MM.1S (cell line): ENCODE data around the gene BOC.

Experiments
- DNase-seq: peaks from one replicate; pipeline ENCODE4 v3.0.0-alpha.2; 2015
- H2AFZ ChIP-seq: fragments of 300-600 bp; sonication (generic); 2 replicates; pipeline ENCODE4 v1.6.0; 2016; ENCODE audit warnings: antibody characterized with exemption, low read length
- H3F3A ChIP-seq: fragments of 300-600 bp; sonication (generic); 2 replicates; pipeline ENCODE4 v1.6.1; 2016; ENCODE audit warnings: mild to moderate bottlenecking, antibody characterized with exemption, low read length, moderate library complexity, mixed read lengths; ENCODE audit not compliant: insufficient read depth
- H3K27ac ChIP-seq: fragments of 300-600 bp; sonication (generic); 2 replicates; pipeline ENCODE4 v1.5.1; 2016; ENCODE audit warnings: mild to moderate bottlenecking, low read length
- H3K27me3 ChIP-seq: fragments of 300-600 bp; sonication (generic); replicated peaks from 2 replicates; pipeline ENCODE4 v1.6.0; 2016; ENCODE audit warnings: low read length; ENCODE audit not compliant: insufficient read depth
- H3K36me3 ChIP-seq: fragments of 300-600 bp; sonication (generic); replicated peaks from 2 replicates; pipeline ENCODE4 v1.6.1; 2016; ENCODE audit warnings: mild to moderate bottlenecking, low read length, mixed read lengths; ENCODE audit not compliant: insufficient read depth
- H3K4me1 ChIP-seq: fragments of 300-600 bp; sonication (generic); 2 replicates; pipeline ENCODE4 v1.6.1; 2016; ENCODE audit warnings: low read length, mixed read lengths
- H3K4me2 ChIP-seq: fragments of 300-600 bp; sonication (generic); 2 replicates; pipeline ENCODE4 v1.6.0; 2016; ENCODE audit warnings: low read depth, low read length
- H3K4me3 ChIP-seq: fragments of 300-600 bp; sonication (generic); 2 replicates; pipeline ENCODE4 v1.5.1; 2016; ENCODE audit warnings: low read length, mixed read lengths
- H3K79me2 ChIP-seq: fragments of 300-600 bp; sonication (generic); 2 replicates; pipeline ENCODE4 v1.6.1; 2016; ENCODE audit warnings: mixed run types, low read length, mixed read lengths
- H3K9ac ChIP-seq: fragments of 300-600 bp; sonication (generic); 2 replicates; pipeline ENCODE4 v1.6.1; 2016; ENCODE audit warnings: low read length, mixed read lengths
- H3K9me2 ChIP-seq: fragments of 300-600 bp; sonication (generic); replicated peaks from 2 replicates; pipeline ENCODE4 v1.6.1; 2016; ENCODE audit warnings: mild to moderate bottlenecking, low read length, mixed read lengths; ENCODE audit not compliant: insufficient read depth
- H3K9me3 ChIP-seq: fragments of 300-600 bp; sonication (generic); replicated peaks from 2 replicates; pipeline ENCODE4 v1.6.1; 2016; ENCODE audit warnings: mild to moderate bottlenecking, low read length, mixed read lengths; ENCODE audit not compliant: insufficient read depth
- H4K20me1 ChIP-seq: fragments of 300-600 bp; sonication (generic); 2 replicates; pipeline ENCODE4 v1.6.1; 2016; ENCODE audit warnings: mild to moderate bottlenecking, low read length, moderate library complexity, mixed read lengths; ENCODE audit not compliant: insufficient read depth
- EZH2 ChIP-seq: fragments of 300-600 bp; sonication (generic); optimal IDR thresholded peaks from 2 replicates; pipeline ENCODE3; 2017; ENCODE audit warnings: low read depth, mild to moderate bottlenecking, antibody characterized with exemption, low read length, mixed read lengths
- EZH2phosphoT487 ChIP-seq: fragments of 300-600 bp; sonication (generic); IDR thresholded peaks from 2 replicates; pipeline ENCODE4 v1.6.1; 2018; ENCODE audit warnings: antibody characterized with exemption, low read length
- TF ChIP-seq, protein P1 (sequence below): fragments of 300-600 bp; sonication (generic); IDR thresholded peaks from 2 replicates; pipeline ENCODE4 v1.5.1; 2016; ENCODE audit warnings: antibody characterized with exemption, low read length, mixed read lengths

Gene BOC

DNA sequence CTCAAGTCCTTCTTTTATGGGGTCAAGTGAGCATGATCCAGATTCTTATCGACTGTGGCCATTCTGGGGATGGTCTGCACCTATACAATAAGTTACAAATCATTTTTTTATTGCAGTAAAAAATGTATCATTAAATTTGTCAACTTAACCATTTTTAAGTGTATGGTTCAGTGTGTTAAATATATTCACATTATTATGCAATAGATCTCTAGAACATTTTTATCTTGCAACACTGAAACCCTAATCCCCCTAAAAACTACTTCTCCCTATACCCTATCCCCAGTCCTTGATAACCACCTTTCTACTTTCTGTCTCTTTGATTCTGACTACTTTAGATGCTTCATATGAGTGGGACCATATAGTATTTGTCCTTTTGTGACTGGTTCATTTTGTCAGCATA is 10.4 kb upstream of the BOC start:
- H3K9ac ChIP-seq: no peak overlapping the region
- H3K9me3 ChIP-seq: no peaks in the 10 kb centered on the region
- no peaks in the 10 kb centered on the region for H3K9me2 ChIP-seq
- no peak overlapping the region for H3K27ac ChIP-seq
- no peaks in the 10 kb centered on the region for H3K36me3 ChIP-seq
- DNase-seq: no peak
- H3K4me2 ChIP-seq: no peak overlapping the region
- no peaks in the 10 kb centered on the region for H3K27me3 ChIP-seq
- H2AFZ ChIP-seq: no peak overlapping the region
- TF ChIP-seq EZH2phosphoT487: no peak
- TF ChIP-seq EZH2: no peak
- TF ChIP-seq, protein P1, sequence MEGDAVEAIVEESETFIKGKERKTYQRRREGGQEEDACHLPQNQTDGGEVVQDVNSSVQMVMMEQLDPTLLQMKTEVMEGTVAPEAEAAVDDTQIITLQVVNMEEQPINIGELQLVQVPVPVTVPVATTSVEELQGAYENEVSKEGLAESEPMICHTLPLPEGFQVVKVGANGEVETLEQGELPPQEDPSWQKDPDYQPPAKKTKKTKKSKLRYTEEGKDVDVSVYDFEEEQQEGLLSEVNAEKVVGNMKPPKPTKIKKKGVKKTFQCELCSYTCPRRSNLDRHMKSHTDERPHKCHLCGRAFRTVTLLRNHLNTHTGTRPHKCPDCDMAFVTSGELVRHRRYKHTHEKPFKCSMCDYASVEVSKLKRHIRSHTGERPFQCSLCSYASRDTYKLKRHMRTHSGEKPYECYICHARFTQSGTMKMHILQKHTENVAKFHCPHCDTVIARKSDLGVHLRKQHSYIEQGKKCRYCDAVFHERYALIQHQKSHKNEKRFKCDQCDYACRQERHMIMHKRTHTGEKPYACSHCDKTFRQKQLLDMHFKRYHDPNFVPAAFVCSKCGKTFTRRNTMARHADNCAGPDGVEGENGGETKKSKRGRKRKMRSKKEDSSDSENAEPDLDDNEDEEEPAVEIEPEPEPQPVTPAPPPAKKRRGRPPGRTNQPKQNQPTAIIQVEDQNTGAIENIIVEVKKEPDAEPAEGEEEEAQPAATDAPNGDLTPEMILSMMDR: no peak
- H4K20me1 ChIP-seq: no peaks in the 10 kb centered on the region
- H3F3A ChIP-seq: no peaks in the 10 kb centered on the region
- no peak overlapping the region for H3K4me3 ChIP-seq
- H3K79me2 ChIP-seq: no peaks in the 10 kb centered on the region
- H3K4me1 ChIP-seq: no peaks in the 10 kb centered on the region

DNA sequence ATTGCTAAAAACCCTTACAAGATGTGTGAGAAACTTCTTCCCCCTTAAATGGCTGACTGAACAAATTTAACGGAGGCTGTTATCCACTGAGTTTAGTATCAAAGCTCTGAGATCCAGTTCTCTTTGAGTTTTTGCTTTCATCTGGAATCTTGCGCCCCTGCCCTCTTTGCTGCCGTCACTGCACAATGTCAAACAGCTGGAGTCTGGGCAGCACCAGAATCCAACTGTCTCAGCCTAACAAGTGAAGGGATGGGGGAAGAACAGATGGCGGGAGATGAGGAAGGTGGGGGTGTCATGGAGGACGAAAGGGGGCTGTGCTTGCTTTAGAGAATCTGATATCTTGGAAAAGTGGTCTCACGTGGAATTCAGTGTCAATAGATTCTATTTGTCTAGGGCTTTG is 7.0 kb upstream of the BOC start:
- no peak overlapping the region for H3K9ac ChIP-seq
- TF ChIP-seq EZH2 (no peak), EZH2phosphoT487 (no peak)
- TF ChIP-seq, protein P1: no peak
- no peaks in the 10 kb centered on the region for H3K9me3 ChIP-seq
- H3K27ac ChIP-seq: no peak overlapping the region
- H3K9me2 ChIP-seq: no peaks in the 10 kb centered on the region
- no peak overlapping the region for H3K4me2 ChIP-seq
- no peaks in the 10 kb centered on the region for H3K27me3 ChIP-seq
- DNase-seq: no peak
- no peaks in the 10 kb centered on the region for H4K20me1 ChIP-seq
- H2AFZ ChIP-seq: no peak overlapping the region
- H3K36me3 ChIP-seq: no peaks in the 10 kb centered on the region
- no peak overlapping the region for H3K4me3 ChIP-seq
- H3F3A ChIP-seq: no peaks in the 10 kb centered on the region
- no peaks in the 10 kb centered on the region for H3K79me2 ChIP-seq
- H3K4me1 ChIP-seq: no peaks in the 10 kb centered on the region

- DNase-seq: no peak
- Histone ChIP-seq H3K9ac (no peak overlapping the region), H3K9me3 (no peaks in the 10 kb centered on the region), H3K4me2 (no peak overlapping the region), H4K20me1 (no peaks in the 10 kb centered on the region), H3K27ac (no peak overlapping the region), H3K79me2 (no peaks in the 10 kb centered on the region), H3F3A (no peaks in the 10 kb centered on the region), H3K4me1 (no peaks in the 10 kb centered on the region), H3K9me2 (no peaks in the 10 kb centered on the region), H3K27me3 (no peaks in the 10 kb centered on the region), H3K36me3 (no peaks in the 10 kb centered on the region), H2AFZ (no peak overlapping the region), H3K4me3 (no peak overlapping the region)
- TF ChIP-seq EZH2phosphoT487 (no peak), EZH2 (no peak)
- TF ChIP-seq, protein P1: no peak
Measured at GRCh38 chr3:113205481-113205880, 5.9 kb upstream of the BOC start.
